Kidney (tissue), 14 donors: ENCODE results near the gene HES3. TPM values are rescaled to one million over a fixed set of nuclear protein-coding genes. Genes with fewer than 3 reads are reported as not detected.

ENCODE experiments used
- DNase-seq, 5 donors: peaks; one replicate each; pipeline ENCODE4 v3.0.0-alpha.2; 2013 to 2020
- FAIRE-seq: peaks from 2 replicates; lab custom pipeline; 2012; peaks lifted over from hg19 to GRCh38; lab: Jason Lieb, UNC
- H3K27ac ChIP-seq, 2 donors: one replicate each; pipeline ENCODE4 v1.7.0; 2013; ENCODE audit warnings: low read depth in 2 of 2, low read length in 2 of 2, inconsistent platforms in 1 of 2
- H3K27me3 ChIP-seq: one replicate; pipeline ENCODE4 v1.7.1; 2013; ENCODE audit warnings: low read length, inconsistent platforms; ENCODE audit not compliant: control insufficient read depth, insufficient read depth
- H3K36me3 ChIP-seq, 3 donors: one replicate each; pipeline versions ENCODE4 v1.7.0 to v1.7.1; 2013; ENCODE audit warnings: low read length in 3 of 3, control low read depth in 1 of 3, inconsistent platforms in 1 of 3; ENCODE audit not compliant: insufficient read depth in 3 of 3, control insufficient read depth in 2 of 3
- H3K4me1 ChIP-seq, 3 donors: one replicate each; pipeline versions ENCODE4 v1.7.0 to v1.7.1; 2013; ENCODE audit warnings: low read length in 3 of 3, inconsistent platforms in 1 of 3, low read depth in 1 of 3; ENCODE audit not compliant: control insufficient read depth in 2 of 3, insufficient read depth in 2 of 3
- H3K4me3 ChIP-seq, 3 donors: one replicate each; pipeline versions ENCODE4 v1.7.0 to v1.8.1; 2013; ENCODE audit warnings: low read length in 3 of 3, control low read depth in 1 of 3, inconsistent platforms in 1 of 3
- H3K9ac ChIP-seq, 3 donors: one replicate each; pipeline versions ENCODE4 v1.7.0 to v1.7.1; 2013; ENCODE audit warnings: low read length in 3 of 3, control low read depth in 1 of 3, inconsistent platforms in 1 of 3
- H3K9me3 ChIP-seq, 3 donors: one replicate each; pipeline versions ENCODE4 v1.7.0 to v1.7.1; 2013; ENCODE audit warnings: low read length in 3 of 3, control low read depth in 1 of 3, inconsistent platforms in 1 of 3; ENCODE audit not compliant: control insufficient read depth in 2 of 3, insufficient read depth in 1 of 3
- CTCF ChIP-seq: IDR thresholded peaks from 3 replicates; pipeline ENCODE4 v1.5.1; 2012; ENCODE audit warnings: mild to moderate bottlenecking, moderate library complexity, borderline replicate concordance; ENCODE audit not compliant: insufficient read depth; ENCODE audit errors: extremely low read depth
- intact Hi-C: fragments of 100-400 bp; cut with DNase I; formaldehyde crosslinking; loops from one replicate; pipeline ENCODE4 v1.11.1; 2022
- polyA plus RNA-seq: library from polyadenylated mRNA; stranded (reverse); fragments of 350-450 nt; fragmentation: Illumina TruSeq; extraction: RNeasy Lipid Tissue Mini Kit (QIAGEN cat#74804); gene quantifications from one replicate; pipeline ENCODE4 v1.2.3, GENCODE V29; 2014; ENCODE audit warnings: low read depth, low replicate concordance; ENCODE audit not compliant: insufficient read depth
- total RNA-seq: library from RNA; stranded (reverse); fragmentation: NEBNext Ultra II Directional; extraction: Animal tissue kit (Norgen Biotek cat#: 25700); gene quantifications from one replicate; pipeline ENCODE4 v1.2.1, GENCODE V29; 2021
- donor health status: control.
- donor health status: control.
- donor health status: control.
- donor health status: control.
- donor health status: control.
- donor health status: DM: yes; HTN: yes; CAD: no.
- donor health status: Normal renal cell carcinoma (clear cell type).

Gene HES3
- total and polyA plus RNA-seq, 2 donors from 2014 or later, result not detected

- no peak overlapping the region for H3K4me3 ChIP-seq
- H3K4me1 ChIP-seq, result no peaks in the 10 kb centered on the region
- H3K27ac ChIP-seq, result no peak overlapping the region
- TF ChIP-seq CTCF, result no peak
- intact Hi-C loops, result no loop called here
- no peaks in the 10 kb centered on the region for H3K36me3 ChIP-seq
- H3K9me3 ChIP-seq, result no peaks in the 10 kb centered on the region
- no peaks in the 10 kb centered on the region for H3K27me3 ChIP-seq
- no peak for FAIRE-seq
- no peak overlapping the region for H3K9ac ChIP-seq
- peak in 2 of 5 donors; percentile 44 to 83 for DNase-seq
Measured at GRCh38 chr1:6285336-6285735, 41.4 kb downstream of the HES3 start.

GRCh38 chr1:6286266-6286665 lies 42.3 kb downstream of the HES3 start:
- no peak for FAIRE-seq
- no peaks in the 10 kb centered on the region for H3K27me3 ChIP-seq
- no peak overlapping the region for H3K4me3 ChIP-seq
- TF ChIP-seq CTCF, result no peak
- no peaks in the 10 kb centered on the region for H3K36me3 ChIP-seq
- H3K27ac ChIP-seq, result no peak overlapping the region
- DNase-seq, result no peak
- intact Hi-C loops, result no loop called here
- H3K9ac ChIP-seq, result no peak overlapping the region
- H3K9me3 ChIP-seq, result no peaks in the 10 kb centered on the region
- no peaks in the 10 kb centered on the region for H3K4me1 ChIP-seq

- no peak overlapping the region for H3K27ac ChIP-seq
- no peaks in the 10 kb centered on the region for H3K4me1 ChIP-seq
- H3K36me3 ChIP-seq, result no peaks in the 10 kb centered on the region
- no peak for FAIRE-seq
- H3K27me3 ChIP-seq, result no peaks in the 10 kb centered on the region
- no peak overlapping the region for H3K9ac ChIP-seq
- no peaks in the 10 kb centered on the region for H3K9me3 ChIP-seq
- intact Hi-C loops, result no loop called here
- DNase-seq, result peak in 1 of 5 donors; percentile 61
- TF ChIP-seq CTCF, result no peak
- no peak overlapping the region for H3K4me3 ChIP-seq
Measured at GRCh38 chr1:6287029-6287428, 43.0 kb downstream of the HES3 start.

- no peak overlapping the region for H3K27ac ChIP-seq
- no peaks in the 10 kb centered on the region for H3K4me1 ChIP-seq
- no peaks in the 10 kb centered on the region for H3K9me3 ChIP-seq
- FAIRE-seq (no peak), DNase-seq (peak in 1 of 5 donors; percentile 51)
- no peaks in the 10 kb centered on the region for H3K27me3 ChIP-seq
- no peak for TF ChIP-seq CTCF
- H3K36me3 ChIP-seq, result no peaks in the 10 kb centered on the region
- intact Hi-C loops, result no loop called here
- no peak overlapping the region for H3K9ac ChIP-seq
- no peak overlapping the region for H3K4me3 ChIP-seq
Measured at GRCh38 chr1:6287431-6287886, 43.5 kb downstream of the HES3 start.
